ENCODE data around the gene ECPAS. TPM values are rescaled to one million over a fixed set of nuclear protein-coding genes. Genes with fewer than 3 reads are reported as not detected.

The ECPAS gene
- total RNA-seq, 5 donors from 2014 or later (not counting 1 experiment from before 2014, with no cell fraction given): 50.5 to 67.1 (median 63.1) TPM

DNA sequence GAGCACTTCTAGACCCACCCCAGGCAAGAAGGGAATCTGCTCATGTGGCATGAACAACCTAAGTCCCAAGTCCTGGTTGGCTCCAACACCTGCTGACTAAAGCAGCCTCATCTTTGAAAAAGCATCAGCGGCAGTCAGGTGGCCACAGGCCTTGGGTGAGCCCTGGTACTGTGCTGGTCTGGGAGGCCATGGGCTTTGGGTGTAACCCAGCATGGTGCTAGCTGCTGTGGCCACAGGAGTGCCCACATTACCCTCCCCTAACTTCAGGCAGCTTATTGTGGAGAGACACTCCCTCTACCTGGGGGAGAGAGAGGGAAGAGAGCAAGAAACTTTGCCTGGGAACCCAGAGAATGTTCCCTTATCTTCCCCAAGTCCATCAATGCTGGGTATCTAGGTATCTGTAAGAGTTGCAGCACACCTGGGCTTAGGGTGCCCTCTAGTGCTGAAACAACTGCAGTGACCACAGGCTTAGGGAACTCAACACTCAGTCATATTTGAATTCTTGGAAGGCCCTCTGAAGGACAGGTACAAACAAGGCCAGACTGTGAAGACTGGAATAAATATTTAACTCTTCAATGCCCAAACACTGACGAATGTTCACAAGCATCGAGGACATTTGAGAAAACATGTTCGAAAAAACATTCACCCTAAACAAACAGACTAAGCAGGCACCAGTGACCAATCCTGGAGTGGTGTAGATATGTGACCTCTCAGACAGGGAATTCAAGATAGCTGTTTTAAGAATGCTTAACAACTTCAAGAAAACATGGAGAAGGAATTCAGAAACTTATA is 84.2 kb downstream of the ECPAS start:
- DNase-seq: peak in 1 of 35 experiments; percentile 2
- WGBS (ENCODE audit: insufficient coverage): no CpG with 5 or more reads among the region's 4 CpGs
- H3K9me3 Mint-ChIP-seq: peaks cover 12 to 35% (median 19%) of the 10 kb centered on the region in 3 donors
- Histone ChIP-seq H3K9me3 (peaks cover 2% of the 10 kb centered on the region), H3K4me1 (ENCODE audit: control insufficient read depth in 1 of 2, extremely low read depth in 1 of 2, insufficient read depth in 2 of 2, low read length in 2 of 2) (no peaks in the 10 kb centered on the region), H3K4me3 (ENCODE audit: control insufficient read depth in 1 of 2, extremely low read depth in 1 of 2, low read length in 1 of 2) (no peak overlapping the region), H3K27me3 (replicated peaks in 1 of 2; ENCODE audit: control insufficient read depth in 2 of 2, extremely low read depth in 1 of 2, insufficient read depth in 2 of 2, low read length in 1 of 2) (no peaks in the 10 kb centered on the region), H3K27ac (ENCODE audit: low read length) (no peak overlapping the region), H3K36me3 (ENCODE audit: control insufficient read depth in 2 of 2, extremely low read depth in 1 of 2, insufficient read depth in 1 of 2, low read length in 1 of 2) (peaks cover 0 to 40% of the 10 kb centered on the region in 2 donors)
- POLR2A ChIA-PET: no interaction called here
- CTCF ChIA-PET: no interaction called here
- ATAC-seq (replicated peaks in 1 of 4): no peak
- peaks cover 89% of the 10 kb centered on the region for H3K36me3 Mint-ChIP-seq
- no peak overlapping the region for H3K27ac Mint-ChIP-seq
- H3K4me3 Mint-ChIP-seq: no peak overlapping the region
- no peaks in the 10 kb centered on the region for H3K4me1 Mint-ChIP-seq
- no peaks in the 10 kb centered on the region for H3K27me3 Mint-ChIP-seq

DNA sequence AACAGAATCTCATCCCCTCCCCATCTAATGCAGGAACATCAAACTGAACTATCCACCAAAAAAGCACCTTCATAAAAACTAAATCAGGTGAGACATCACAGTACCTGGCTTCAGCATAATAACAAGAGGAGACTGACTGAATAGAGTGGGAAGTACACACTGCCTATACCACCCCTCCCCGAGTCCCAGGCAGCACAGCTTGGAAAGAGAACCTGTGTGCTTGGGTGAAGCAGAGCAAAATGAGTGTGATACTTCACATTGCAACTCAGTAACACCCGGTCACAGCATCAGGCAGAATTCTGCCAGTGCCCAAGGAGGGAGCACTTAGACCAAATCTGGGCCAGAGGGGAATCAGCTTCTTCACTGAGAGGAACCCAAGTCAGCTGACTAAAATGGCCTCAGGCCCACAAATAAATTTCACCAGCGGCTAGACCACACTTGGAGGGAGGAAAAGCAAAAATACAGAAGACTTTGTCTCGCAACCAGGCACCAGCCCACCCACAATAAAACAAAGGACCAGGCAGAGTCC is 84.9 kb downstream of the ECPAS start:
- no peaks in the 10 kb centered on the region for H3K4me1 Mint-ChIP-seq
- ATAC-seq (replicated peaks in 1 of 4) (no peak), DNase-seq (no peak)
- no peak overlapping the region for H3K27ac ChIP-seq (ENCODE audit: low read length)
- CTCF ChIA-PET: interaction anchor here in 1 of 2 donors (0.8 kb wide), 1 partner anchor 217 kb away, joined by 3 read pairs; no protein-coding TSS in a partner anchor
- peaks cover 9 to 29% (median 16%) of the 10 kb centered on the region in 3 donors for H3K9me3 Mint-ChIP-seq
- H3K4me3 ChIP-seq (ENCODE audit: control insufficient read depth in 1 of 2, extremely low read depth in 1 of 2, low read length in 1 of 2): no peak overlapping the region
- no peaks in the 10 kb centered on the region for H3K27me3 Mint-ChIP-seq
- peaks cover 0 to 46% of the 10 kb centered on the region in 2 donors for H3K36me3 ChIP-seq (ENCODE audit: control insufficient read depth in 2 of 2, extremely low read depth in 1 of 2, insufficient read depth in 1 of 2, low read length in 1 of 2)
- WGBS (ENCODE audit: insufficient coverage): 100% methylated on average over 1 of the region's 4 CpGs
- no peaks in the 10 kb centered on the region for H3K4me1 ChIP-seq (ENCODE audit: control insufficient read depth in 1 of 2, extremely low read depth in 1 of 2, insufficient read depth in 2 of 2, low read length in 2 of 2)
- peaks cover 2% of the 10 kb centered on the region for H3K9me3 ChIP-seq
- no peak overlapping the region for H3K27ac Mint-ChIP-seq
- H3K36me3 Mint-ChIP-seq: peaks cover 89% of the 10 kb centered on the region
- POLR2A ChIA-PET: no interaction called here
- no peak overlapping the region for H3K4me3 Mint-ChIP-seq
- H3K27me3 ChIP-seq (replicated peaks in 1 of 2; ENCODE audit: control insufficient read depth in 2 of 2, extremely low read depth in 1 of 2, insufficient read depth in 2 of 2, low read length in 1 of 2): no peaks in the 10 kb centered on the region

DNA sequence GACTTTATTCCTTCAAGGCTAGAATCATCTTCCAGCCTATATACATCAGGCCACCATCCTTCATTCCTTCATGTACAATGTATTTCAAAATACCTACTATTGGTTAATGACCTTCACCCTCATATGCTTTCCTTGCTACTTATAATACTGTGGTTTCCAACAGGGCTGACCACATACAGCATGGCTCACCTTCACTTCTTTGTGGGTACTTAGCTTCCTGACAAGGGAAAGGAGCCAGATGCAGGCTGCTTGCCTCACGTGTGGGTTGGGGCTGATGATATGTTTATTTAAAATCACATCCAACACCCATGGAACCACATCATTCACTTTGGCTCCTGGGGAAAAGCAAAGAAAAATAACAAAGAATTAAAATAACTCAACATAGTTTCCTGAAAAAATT is 90.2 kb downstream of the ECPAS start:
- POLR2A ChIA-PET: no interaction called here
- H3K27me3 Mint-ChIP-seq: no peaks in the 10 kb centered on the region
- DNase-seq (no peak), ATAC-seq (replicated peaks in 1 of 4) (no peak)
- Histone ChIP-seq H3K27ac (ENCODE audit: low read length) (no peak overlapping the region), H3K36me3 (ENCODE audit: control insufficient read depth in 2 of 2, extremely low read depth in 1 of 2, insufficient read depth in 1 of 2, low read length in 1 of 2) (peaks cover 6 to 76% of the 10 kb centered on the region in 2 donors), H3K4me1 (ENCODE audit: control insufficient read depth in 1 of 2, extremely low read depth in 1 of 2, insufficient read depth in 2 of 2, low read length in 2 of 2) (no peaks in the 10 kb centered on the region), H3K4me3 (ENCODE audit: control insufficient read depth in 1 of 2, extremely low read depth in 1 of 2, low read length in 1 of 2) (no peak overlapping the region), H3K27me3 (replicated peaks in 1 of 2; ENCODE audit: control insufficient read depth in 2 of 2, extremely low read depth in 1 of 2, insufficient read depth in 2 of 2, low read length in 1 of 2) (no peaks in the 10 kb centered on the region), H3K9me3 (no peaks in the 10 kb centered on the region)
- H3K36me3 Mint-ChIP-seq: peaks cover 61% of the 10 kb centered on the region
- no peak overlapping the region for H3K27ac Mint-ChIP-seq
- no CpG with 5 or more reads among the region's 1 CpG for WGBS (ENCODE audit: insufficient coverage)
- H3K9me3 Mint-ChIP-seq: no peaks in the 10 kb centered on the region
- H3K4me1 Mint-ChIP-seq: no peaks in the 10 kb centered on the region
- no peak overlapping the region for H3K4me3 Mint-ChIP-seq
- CTCF ChIA-PET: no interaction called here

DNA sequence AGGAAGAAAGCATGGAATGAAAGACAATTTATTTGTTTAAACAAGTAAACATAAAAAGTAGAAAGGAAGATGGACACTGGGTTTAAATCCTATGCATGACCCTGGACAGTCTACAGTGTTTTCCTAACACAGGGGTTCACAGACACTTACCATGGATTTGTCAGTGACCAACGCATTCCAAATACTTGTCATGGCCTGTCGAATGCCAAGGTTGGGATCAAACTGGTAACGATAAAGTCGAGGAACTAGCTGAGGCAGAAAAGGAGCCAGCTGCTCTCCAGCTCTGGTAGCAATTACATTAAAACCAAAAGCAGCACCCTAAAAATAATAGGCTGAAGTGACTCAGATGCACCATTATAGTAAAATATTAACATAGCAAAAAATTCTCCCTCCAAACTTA is 94.8 kb downstream of the ECPAS start:
- Histone ChIP-seq H3K27ac (ENCODE audit: low read length) (no peak overlapping the region), H3K4me1 (ENCODE audit: control insufficient read depth in 1 of 2, extremely low read depth in 1 of 2, insufficient read depth in 2 of 2, low read length in 2 of 2) (no peaks in the 10 kb centered on the region), H3K36me3 (ENCODE audit: control insufficient read depth in 2 of 2, extremely low read depth in 1 of 2, insufficient read depth in 1 of 2, low read length in 1 of 2) (peaks cover 6 to 82% of the 10 kb centered on the region in 2 donors), H3K9me3 (no peaks in the 10 kb centered on the region), H3K27me3 (replicated peaks in 1 of 2; ENCODE audit: control insufficient read depth in 2 of 2, extremely low read depth in 1 of 2, insufficient read depth in 2 of 2, low read length in 1 of 2) (no peaks in the 10 kb centered on the region), H3K4me3 (ENCODE audit: control insufficient read depth in 1 of 2, extremely low read depth in 1 of 2, low read length in 1 of 2) (no peak overlapping the region)
- Mint-ChIP-seq H3K27ac (no peak overlapping the region), H3K27me3 (no peaks in the 10 kb centered on the region), H3K9me3 (no peaks in the 10 kb centered on the region), H3K4me1 (no peaks in the 10 kb centered on the region), H3K36me3 (peaks cover 30% of the 10 kb centered on the region), H3K4me3 (no peak overlapping the region)
- no peak for ATAC-seq (replicated peaks in 1 of 4)
- POLR2A ChIA-PET: no interaction called here
- CTCF ChIA-PET: no interaction called here
- no CpG with 5 or more reads among the region's 4 CpGs for WGBS (ENCODE audit: insufficient coverage)
- DNase-seq: no peak

DNA sequence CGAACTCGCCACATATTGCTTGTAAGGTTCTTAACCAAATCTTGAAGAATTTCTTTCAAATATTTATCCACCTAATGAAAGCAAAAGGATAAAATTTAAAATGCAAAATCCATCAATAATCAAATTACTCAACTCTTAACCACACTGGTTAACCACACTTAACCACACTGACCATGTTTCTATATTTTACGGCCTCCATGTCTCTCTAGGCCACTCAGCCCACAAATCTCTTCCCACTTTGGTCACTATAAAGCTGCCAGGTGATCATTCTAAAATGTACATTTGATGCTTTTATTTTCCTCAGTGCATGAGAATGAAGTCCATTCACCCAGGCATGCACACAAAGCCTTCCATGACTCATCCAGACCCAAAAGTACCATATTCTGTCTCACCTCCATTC is 97.8 kb downstream of the ECPAS start:
- H3K27ac ChIP-seq (ENCODE audit: low read length): no peak overlapping the region
- POLR2A ChIA-PET: no interaction called here
- no peak for ATAC-seq (replicated peaks in 1 of 4)

DNA sequence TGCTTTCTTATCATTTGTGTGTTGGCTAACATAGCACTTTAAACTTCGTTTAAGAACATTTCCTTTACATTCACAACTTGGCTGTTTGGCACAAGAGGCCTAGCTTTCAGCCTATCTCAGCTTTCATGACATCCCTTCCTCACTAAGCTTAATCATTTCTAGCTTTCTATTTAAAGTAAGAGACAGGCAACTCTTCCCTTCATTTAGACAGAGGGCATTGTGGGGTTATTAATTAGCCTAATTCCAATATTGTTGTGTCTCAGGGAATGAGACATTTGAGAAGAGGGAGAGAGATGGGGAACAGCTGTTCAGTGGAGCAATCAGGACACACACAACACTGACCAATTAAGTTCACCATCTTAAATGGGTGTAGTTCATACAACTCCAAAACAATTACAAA is 103.2 kb downstream of the ECPAS start:
- H3K36me3 Mint-ChIP-seq: peaks cover 61% of the 10 kb centered on the region
- Histone ChIP-seq H3K36me3 (ENCODE audit: control insufficient read depth in 2 of 2, extremely low read depth in 1 of 2, insufficient read depth in 1 of 2, low read length in 1 of 2) (peaks cover 0 to 51% of the 10 kb centered on the region in 2 donors), H3K27me3 (replicated peaks in 1 of 2; ENCODE audit: control insufficient read depth in 2 of 2, extremely low read depth in 1 of 2, insufficient read depth in 2 of 2, low read length in 1 of 2) (no peaks in the 10 kb centered on the region), H3K4me3 (ENCODE audit: control insufficient read depth in 1 of 2, extremely low read depth in 1 of 2, low read length in 1 of 2) (no peak overlapping the region), H3K9me3 (no peaks in the 10 kb centered on the region), H3K27ac (ENCODE audit: low read length) (no peak overlapping the region), H3K4me1 (ENCODE audit: control insufficient read depth in 1 of 2, extremely low read depth in 1 of 2, insufficient read depth in 2 of 2, low read length in 2 of 2) (no peaks in the 10 kb centered on the region)
- ATAC-seq (replicated peaks in 1 of 4) (no peak), DNase-seq (no peak)
- no peak overlapping the region for H3K27ac Mint-ChIP-seq
- 100% methylated on average over 1 of the region's 1 CpG for WGBS (ENCODE audit: insufficient coverage)
- H3K4me3 Mint-ChIP-seq: no peak overlapping the region
- CTCF ChIA-PET: no interaction called here
- no peaks in the 10 kb centered on the region for H3K27me3 Mint-ChIP-seq
- POLR2A ChIA-PET: no interaction called here
- H3K4me1 Mint-ChIP-seq: no peaks in the 10 kb centered on the region
- H3K9me3 Mint-ChIP-seq: no peaks in the 10 kb centered on the region

More for the DNA sequence above, 97.8 kb downstream of the ECPAS start:
- DNase-seq: no peak
- WGBS (ENCODE audit: insufficient coverage): 89% methylated on average over 3 of the region's 3 CpGs
- CTCF ChIA-PET: no interaction called here
- Mint-ChIP-seq H3K4me3 (no peak overlapping the region), H3K9me3 (no peaks in the 10 kb centered on the region), H3K27ac (no peak overlapping the region), H3K27me3 (no peaks in the 10 kb centered on the region), H3K4me1 (no peaks in the 10 kb centered on the region), H3K36me3 (peaks cover 25% of the 10 kb centered on the region)
- Histone ChIP-seq H3K9me3 (no peaks in the 10 kb centered on the region), H3K4me1 (ENCODE audit: control insufficient read depth in 1 of 2, extremely low read depth in 1 of 2, insufficient read depth in 2 of 2, low read length in 2 of 2) (no peaks in the 10 kb centered on the region), H3K4me3 (ENCODE audit: control insufficient read depth in 1 of 2, extremely low read depth in 1 of 2, low read length in 1 of 2) (no peak overlapping the region), H3K36me3 (ENCODE audit: control insufficient read depth in 2 of 2, extremely low read depth in 1 of 2, insufficient read depth in 1 of 2, low read length in 1 of 2) (peaks cover 0 to 78% of the 10 kb centered on the region in 2 donors), H3K27me3 (replicated peaks in 1 of 2; ENCODE audit: control insufficient read depth in 2 of 2, extremely low read depth in 1 of 2, insufficient read depth in 2 of 2, low read length in 1 of 2) (no peaks in the 10 kb centered on the region)

Measured in T-cell (primary cell).